HEK293T (cell line): ENCODE results near the gene PLA2G12B.

Experiments
- FOXA1 ChIP-seq: fragments of 450-650 bp; IDR thresholded peaks from 2 replicates; pipeline ENCODE4 v1.6.1; 2016; ENCODE audit warnings: mild to moderate bottlenecking
- L3MBTL2 ChIP-seq: fragments of 450-650 bp; conservative IDR thresholded peaks from 2 replicates; pipeline ENCODE4 v1.6.1; 2016; ENCODE audit warnings: mild to moderate bottlenecking
- SP1 ChIP-seq: fragments of 450-650 bp; IDR thresholded peaks from 2 replicates; pipeline ENCODE4 v1.6.1; 2017
- TF ChIP-seq, protein P1 (sequence below): fragments of 450-650 bp; IDR thresholded peaks from 2 replicates; pipeline ENCODE4 v1.6.1; 2016

DNA sequence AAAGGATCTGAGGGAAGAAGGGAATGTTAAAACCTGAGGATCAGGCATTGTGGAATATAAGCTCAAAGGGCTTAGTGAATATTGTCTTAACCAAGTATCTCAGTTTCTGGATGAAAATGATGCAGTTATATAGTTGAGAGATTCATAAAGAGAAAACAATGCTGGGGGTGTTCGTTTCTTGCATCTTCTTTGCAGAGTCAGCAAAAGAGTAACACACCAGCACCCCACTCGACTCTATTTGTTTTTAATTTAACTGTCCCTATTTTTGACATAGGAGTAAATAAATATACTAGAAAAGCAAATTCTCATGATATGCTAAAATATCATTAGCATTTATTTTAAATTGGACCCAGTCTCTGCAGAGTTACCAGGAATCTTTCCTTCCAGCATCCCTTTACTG lies 68.7 kb downstream of the PLA2G12B start:
- TF ChIP-seq FOXA1 = no peak
- TF ChIP-seq, protein P1, sequence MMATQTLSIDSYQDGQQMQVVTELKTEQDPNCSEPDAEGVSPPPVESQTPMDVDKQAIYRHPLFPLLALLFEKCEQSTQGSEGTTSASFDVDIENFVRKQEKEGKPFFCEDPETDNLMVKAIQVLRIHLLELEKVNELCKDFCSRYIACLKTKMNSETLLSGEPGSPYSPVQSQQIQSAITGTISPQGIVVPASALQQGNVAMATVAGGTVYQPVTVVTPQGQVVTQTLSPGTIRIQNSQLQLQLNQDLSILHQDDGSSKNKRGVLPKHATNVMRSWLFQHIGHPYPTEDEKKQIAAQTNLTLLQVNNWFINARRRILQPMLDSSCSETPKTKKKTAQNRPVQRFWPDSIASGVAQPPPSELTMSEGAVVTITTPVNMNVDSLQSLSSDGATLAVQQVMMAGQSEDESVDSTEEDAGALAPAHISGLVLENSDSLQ = no peak
- no peak for TF ChIP-seq SP1
- TF ChIP-seq L3MBTL2 = no peak
